Nephron (organoid): ENCODE results near the gene KRTAP10-6.
"Not testable (repeated sequence)": the region's sequence is repeated elsewhere in the genome, so short reads cannot be mapped to it uniquely, and the experiment has no call there.

Experiments used
- H3K27ac Mint-ChIP-seq, 3 experiments: 2 replicates each; pipeline ENCODE4 v1.8.0; 2020; ENCODE audit warnings: mixed read lengths in 3 of 3, mild to moderate bottlenecking in 2 of 3, moderate library complexity in 1 of 3
- H3K27me3 Mint-ChIP-seq: 2 replicates; pipeline ENCODE4 v1.8.0; 2021; ENCODE audit warnings: low read depth, mild to moderate bottlenecking, moderate library complexity, mixed read lengths
- H3K36me3 Mint-ChIP-seq: 2 replicates; pipeline ENCODE4 v1.8.0; 2020; ENCODE audit warnings: low read depth, mixed read lengths
- H3K4me1 Mint-ChIP-seq: 2 replicates; pipeline ENCODE4 v1.8.0; 2020; ENCODE audit warnings: mixed read lengths
- H3K4me3 Mint-ChIP-seq, 3 experiments: 2 replicates each; pipeline ENCODE4 v1.8.0; 2020; ENCODE audit warnings: mild to moderate bottlenecking in 3 of 3, mixed read lengths in 3 of 3, moderate library complexity in 2 of 3
- H3K9me3 Mint-ChIP-seq: 2 replicates; pipeline ENCODE4 v1.8.0; 2020; ENCODE audit warnings: mixed read lengths
- CTCF ChIP-seq, 3 experiments: fragments of 200-600 bp; sonication (generic); IDR thresholded peaks; one replicate each; pipeline ENCODE4 v1.5.0; 2021; ENCODE audit warnings: antibody characterized with exemption in 3 of 3; ENCODE audit not compliant: unreplicated experiment in 3 of 3

Gene KRTAP10-6

GRCh38 chr21:44601596-44602462 lies 9.5 kb upstream of the KRTAP10-6 start:
- peaks cover 15% of the 10 kb centered on the region for H3K9me3 Mint-ChIP-seq
- no peaks in the 10 kb centered on the region for H3K4me1 Mint-ChIP-seq
- TF ChIP-seq CTCF (IDR thresholded peaks at IDR 0.05; ENCODE audit: unreplicated experiment in 3 of 3) = no peak
- H3K27ac Mint-ChIP-seq = no peak overlapping the region
- H3K27me3 Mint-ChIP-seq = peaks cover 16% of the 10 kb centered on the region
- H3K4me3 Mint-ChIP-seq = no peak overlapping the region
- H3K36me3 Mint-ChIP-seq = no peaks in the 10 kb centered on the region

GRCh38 chr21:44601091-44601490 lies 8.8 kb upstream of the KRTAP10-6 start:
- not testable (repeated sequence) for H3K4me1 Mint-ChIP-seq, H3K27ac Mint-ChIP-seq, H3K27me3 Mint-ChIP-seq, H3K36me3 Mint-ChIP-seq, H3K4me3 Mint-ChIP-seq
- H3K9me3 Mint-ChIP-seq = peaks cover 11% of the 10 kb centered on the region

GRCh38 chr21:44600118-44600978 lies 8.0 kb upstream of the KRTAP10-6 start, which contains the start of gene KRTAP10-7:
KRTAP10-7 (plus strand) TSS chr21:44600597; CDS start chr21:44600622, 25 bp downstream.
- not testable (repeated sequence) for H3K36me3 Mint-ChIP-seq, H3K27me3 Mint-ChIP-seq, H3K27ac Mint-ChIP-seq, H3K4me1 Mint-ChIP-seq, H3K4me3 Mint-ChIP-seq
- peaks cover 11% of the 10 kb centered on the region for H3K9me3 Mint-ChIP-seq

- no peak for TF ChIP-seq CTCF (IDR thresholded peaks at IDR 0.05; ENCODE audit: unreplicated experiment in 3 of 3)
Measured at GRCh38 chr21:44599264-44600029, 7.1 kb upstream of the KRTAP10-6 start.

GRCh38 chr21:44598061-44598460 lies 5.8 kb upstream of the KRTAP10-6 start:
- Mint-ChIP-seq H3K27ac (no peak overlapping the region), H3K27me3 (peaks cover 13% of the 10 kb centered on the region), H3K36me3 (no peaks in the 10 kb centered on the region), H3K4me3 (no peak overlapping the region), H3K4me1 (peaks cover 11% of the 10 kb centered on the region), H3K9me3 (peaks cover 5% of the 10 kb centered on the region)
- no peak for TF ChIP-seq CTCF (IDR thresholded peaks at IDR 0.05; ENCODE audit: unreplicated experiment in 3 of 3)

More at GRCh38 chr21:44599264-44600029, 7.1 kb upstream of the KRTAP10-6 start:
- H3K4me1 Mint-ChIP-seq = no peaks in the 10 kb centered on the region
- peaks cover 8% of the 10 kb centered on the region for H3K9me3 Mint-ChIP-seq
- H3K27me3 Mint-ChIP-seq = peaks cover 9% of the 10 kb centered on the region
- H3K4me3 Mint-ChIP-seq = no peak overlapping the region
- no peaks in the 10 kb centered on the region for H3K36me3 Mint-ChIP-seq
- H3K27ac Mint-ChIP-seq = no peak overlapping the region

- TF ChIP-seq CTCF (IDR thresholded peaks at IDR 0.05; ENCODE audit: unreplicated experiment in 3 of 3) = no peak
- H3K4me1 Mint-ChIP-seq = peaks cover 11% of the 10 kb centered on the region
- H3K9me3 Mint-ChIP-seq = peaks cover 5% of the 10 kb centered on the region
- no peak overlapping the region for H3K4me3 Mint-ChIP-seq
- no peak overlapping the region for H3K27ac Mint-ChIP-seq
- H3K36me3 Mint-ChIP-seq = no peaks in the 10 kb centered on the region
- H3K27me3 Mint-ChIP-seq = peaks cover 20% of the 10 kb centered on the region
Measured at GRCh38 chr21:44596068-44596725, 3.9 kb upstream of the KRTAP10-6 start.
